ENCODE data around the gene PTGER3. TPM values are rescaled to one million over a fixed set of nuclear protein-coding genes. Genes with fewer than 3 reads are reported as not detected.

The PTGER3 gene
- total and polyA plus RNA-seq, 5 donors from 2014 or later: 0.32 TPM; not detected in 4

- Histone ChIP-seq H3K9me3 (ENCODE audit: control insufficient read depth in 2 of 2, low read length in 2 of 2) (no peaks in the 10 kb centered on the region), H3K4me3 (ENCODE audit: low read depth, low read length) (no peak overlapping the region), H3K27me3 (ENCODE audit: control insufficient read depth, insufficient read depth, low read length) (no peaks in the 10 kb centered on the region), H3K4me1 (ENCODE audit: control insufficient read depth, insufficient read depth, low read length, poor library complexity, severe bottlenecking) (peaks cover 13% of the 10 kb centered on the region), H3K36me3 (ENCODE audit: control insufficient read depth, insufficient read depth, low read length) (peaks cover 95% of the 10 kb centered on the region), H3K27ac (ENCODE audit: insufficient read depth, low read length, poor library complexity, severe bottlenecking) (no peak overlapping the region)
- peaks cover 53% of the 10 kb centered on the region for H3K36me3 Mint-ChIP-seq
- DNase-seq (no peak), ATAC-seq (ENCODE audit: low read depth in 2 of 2) (no peak)
- H3K27ac Mint-ChIP-seq: no peak overlapping the region
- no peak overlapping the region for H3K4me3 Mint-ChIP-seq
- H3K4me1 Mint-ChIP-seq: peaks cover 31 to 46% (median 39%) of the 10 kb centered on the region in 4 donors
- no peaks in the 10 kb centered on the region for H3K27me3 Mint-ChIP-seq
- no peaks in the 10 kb centered on the region for H3K9me3 Mint-ChIP-seq
Measured at GRCh38 chr1:71071720-71072119, 24.1 kb upstream of the PTGER3 start.

- H3K9me3 ChIP-seq (ENCODE audit: control insufficient read depth in 2 of 2, low read length in 2 of 2): no peaks in the 10 kb centered on the region
- no peak overlapping the region for H3K4me3 Mint-ChIP-seq
- no peaks in the 10 kb centered on the region for H3K9me3 Mint-ChIP-seq
- DNase-seq: peak in 1 of 3 donors; percentile 53
- no peaks in the 10 kb centered on the region for H3K27me3 ChIP-seq (ENCODE audit: control insufficient read depth, insufficient read depth, low read length)
- no peak overlapping the region for H3K4me3 ChIP-seq (ENCODE audit: low read depth, low read length)
- peak overlapping the region in 2 of 3 donors; percentile 71 to 78 for H3K27ac Mint-ChIP-seq
- peaks cover 13% of the 10 kb centered on the region for H3K4me1 ChIP-seq (ENCODE audit: control insufficient read depth, insufficient read depth, low read length, poor library complexity, severe bottlenecking)
- peaks cover 95% of the 10 kb centered on the region for H3K36me3 ChIP-seq (ENCODE audit: control insufficient read depth, insufficient read depth, low read length)
- peak overlapping the region; percentile 8 for H3K27ac ChIP-seq (ENCODE audit: insufficient read depth, low read length, poor library complexity, severe bottlenecking)
- no peaks in the 10 kb centered on the region for H3K27me3 Mint-ChIP-seq
- peak; percentile 45 to 56 for ATAC-seq (ENCODE audit: low read depth in 2 of 2)
- H3K36me3 Mint-ChIP-seq: peaks cover 53% of the 10 kb centered on the region
- peaks cover 15 to 41% (median 22%) of the 10 kb centered on the region in 4 donors for H3K4me1 Mint-ChIP-seq
Measured at GRCh38 chr1:71068325-71069240, 21.0 kb upstream of the PTGER3 start.

- H3K9me3 Mint-ChIP-seq: no peaks in the 10 kb centered on the region
- no peak overlapping the region for H3K4me3 ChIP-seq (ENCODE audit: low read depth, low read length)
- peak overlapping the region in 1 of 3 donors; percentile 62 for H3K27ac Mint-ChIP-seq
- H3K27ac ChIP-seq (ENCODE audit: insufficient read depth, low read length, poor library complexity, severe bottlenecking): no peak overlapping the region
- H3K36me3 ChIP-seq (ENCODE audit: control insufficient read depth, insufficient read depth, low read length): peaks cover 24% of the 10 kb centered on the region
- peak in 1 of 2 donors; percentile 27 for ATAC-seq (ENCODE audit: low read depth in 2 of 2)
- no peak for DNase-seq
- H3K4me3 Mint-ChIP-seq: no peak overlapping the region
- H3K4me1 Mint-ChIP-seq: peaks cover 0 to 14% (median under 1%) of the 10 kb centered on the region in 4 donors
- peaks cover 1% of the 10 kb centered on the region for H3K27me3 ChIP-seq (ENCODE audit: control insufficient read depth, insufficient read depth, low read length)
- no peaks in the 10 kb centered on the region for H3K9me3 ChIP-seq (ENCODE audit: control insufficient read depth in 2 of 2, low read length in 2 of 2)
- H3K4me1 ChIP-seq (ENCODE audit: control insufficient read depth, insufficient read depth, low read length, poor library complexity, severe bottlenecking): no peaks in the 10 kb centered on the region
- peaks cover 9% of the 10 kb centered on the region for H3K36me3 Mint-ChIP-seq
- peaks cover 8% of the 10 kb centered on the region for H3K27me3 Mint-ChIP-seq
Measured at GRCh38 chr1:71054791-71055190, 7.2 kb upstream of the PTGER3 start.

- H3K27ac Mint-ChIP-seq: no peak overlapping the region
- H3K4me1 ChIP-seq (ENCODE audit: control insufficient read depth, insufficient read depth, low read length, poor library complexity, severe bottlenecking): no peaks in the 10 kb centered on the region
- ATAC-seq (ENCODE audit: low read depth in 2 of 2): peak; percentile 20 to 21
- no peaks in the 10 kb centered on the region for H3K9me3 Mint-ChIP-seq
- DNase-seq: no peak
- peaks cover 9% of the 10 kb centered on the region for H3K27me3 Mint-ChIP-seq
- peaks cover 0 to 12% (median 1%) of the 10 kb centered on the region in 4 donors for H3K4me1 Mint-ChIP-seq
- H3K27me3 ChIP-seq (ENCODE audit: control insufficient read depth, insufficient read depth, low read length): peaks cover 2% of the 10 kb centered on the region
- H3K4me3 ChIP-seq (ENCODE audit: low read depth, low read length): no peak overlapping the region
- no peaks in the 10 kb centered on the region for H3K9me3 ChIP-seq (ENCODE audit: control insufficient read depth in 2 of 2, low read length in 2 of 2)
- no peak overlapping the region for H3K27ac ChIP-seq (ENCODE audit: insufficient read depth, low read length, poor library complexity, severe bottlenecking)
- H3K36me3 Mint-ChIP-seq: peaks cover 7% of the 10 kb centered on the region
- H3K36me3 ChIP-seq (ENCODE audit: control insufficient read depth, insufficient read depth, low read length): peaks cover 21% of the 10 kb centered on the region
- H3K4me3 Mint-ChIP-seq: no peak overlapping the region
Measured at GRCh38 chr1:71054281-71054731, 6.7 kb upstream of the PTGER3 start.

GRCh38 chr1:71053758-71054157 lies 6.1 kb upstream of the PTGER3 start:
- Mint-ChIP-seq H3K4me3 (no peak overlapping the region), H3K27me3 (peaks cover 11% of the 10 kb centered on the region), H3K9me3 (no peaks in the 10 kb centered on the region), H3K36me3 (peaks cover 3% of the 10 kb centered on the region), H3K4me1 (peaks cover 0 to 8% (median 1%) of the 10 kb centered on the region in 4 donors), H3K27ac (no peak overlapping the region)
- Histone ChIP-seq H3K4me1 (ENCODE audit: control insufficient read depth, insufficient read depth, low read length, poor library complexity, severe bottlenecking) (no peaks in the 10 kb centered on the region), H3K27me3 (ENCODE audit: control insufficient read depth, insufficient read depth, low read length) (peaks cover 6% of the 10 kb centered on the region), H3K27ac (ENCODE audit: insufficient read depth, low read length, poor library complexity, severe bottlenecking) (no peak overlapping the region), H3K36me3 (ENCODE audit: control insufficient read depth, insufficient read depth, low read length) (peaks cover 15% of the 10 kb centered on the region), H3K9me3 (ENCODE audit: control insufficient read depth in 2 of 2, low read length in 2 of 2) (no peaks in the 10 kb centered on the region), H3K4me3 (ENCODE audit: low read depth, low read length) (no peak overlapping the region)
- ATAC-seq (ENCODE audit: low read depth in 2 of 2) (no peak), DNase-seq (no peak)

GRCh38 chr1:71053146-71053545 lies 5.5 kb upstream of the PTGER3 start:
- peak overlapping the region in 1 of 3 donors; percentile 46 for H3K27ac Mint-ChIP-seq
- no peaks in the 10 kb centered on the region for H3K36me3 Mint-ChIP-seq
- no peak for ATAC-seq (ENCODE audit: low read depth in 2 of 2)
- Histone ChIP-seq H3K4me3 (ENCODE audit: low read depth, low read length) (no peak overlapping the region), H3K27ac (ENCODE audit: insufficient read depth, low read length, poor library complexity, severe bottlenecking) (no peak overlapping the region), H3K27me3 (ENCODE audit: control insufficient read depth, insufficient read depth, low read length) (peaks cover 10% of the 10 kb centered on the region), H3K9me3 (ENCODE audit: control insufficient read depth in 2 of 2, low read length in 2 of 2) (no peaks in the 10 kb centered on the region), H3K4me1 (ENCODE audit: control insufficient read depth, insufficient read depth, low read length, poor library complexity, severe bottlenecking) (no peaks in the 10 kb centered on the region), H3K36me3 (ENCODE audit: control insufficient read depth, insufficient read depth, low read length) (peaks cover 10% of the 10 kb centered on the region)
- H3K27me3 Mint-ChIP-seq: peaks cover 17% of the 10 kb centered on the region
- DNase-seq: no peak
- no peak overlapping the region for H3K4me3 Mint-ChIP-seq
- peaks cover 2 to 8% (median 3%) of the 10 kb centered on the region in 4 donors for H3K4me1 Mint-ChIP-seq
- no peaks in the 10 kb centered on the region for H3K9me3 Mint-ChIP-seq

- H3K27ac Mint-ChIP-seq: peak overlapping the region in 1 of 3 donors; percentile 5
- peaks cover 40% of the 10 kb centered on the region for H3K27me3 Mint-ChIP-seq
Measured at GRCh38 chr1:71049951-71050598, 2.5 kb upstream of the PTGER3 start.

More at GRCh38 chr1:71049951-71050598, 2.5 kb upstream of the PTGER3 start:
- Mint-ChIP-seq H3K4me1 (peaks cover 0 to 24% (median 12%) of the 10 kb centered on the region in 4 donors), H3K36me3 (no peaks in the 10 kb centered on the region), H3K4me3 (peak overlapping the region in 1 of 4 donors; percentile 6), H3K9me3 (peaks cover 0 to 4% (median 0%) of the 10 kb centered on the region in 7 donors)
- no peaks in the 10 kb centered on the region for H3K36me3 ChIP-seq (ENCODE audit: control insufficient read depth, insufficient read depth, low read length)
- ATAC-seq (ENCODE audit: low read depth in 2 of 2) (peak; percentile 30 to 34), DNase-seq (peak in 2 of 3 donors; percentile 30 to 62)
- no peaks in the 10 kb centered on the region for H3K9me3 ChIP-seq (ENCODE audit: control insufficient read depth in 2 of 2, low read length in 2 of 2)
- no peak overlapping the region for H3K27ac ChIP-seq (ENCODE audit: insufficient read depth, low read length, poor library complexity, severe bottlenecking)
- H3K27me3 ChIP-seq (ENCODE audit: control insufficient read depth, insufficient read depth, low read length): peaks cover 23% of the 10 kb centered on the region
- H3K4me3 ChIP-seq (ENCODE audit: low read depth, low read length): no peak overlapping the region
- H3K4me1 ChIP-seq (ENCODE audit: control insufficient read depth, insufficient read depth, low read length, poor library complexity, severe bottlenecking): peaks cover 18% of the 10 kb centered on the region
